ENCODE data around the gene CLEC12A.
"Not testable (repeated sequence)": the region's sequence is repeated elsewhere in the genome, so short reads cannot be mapped to it uniquely, and the experiment has no call there.

CLEC12A gene

DNA sequence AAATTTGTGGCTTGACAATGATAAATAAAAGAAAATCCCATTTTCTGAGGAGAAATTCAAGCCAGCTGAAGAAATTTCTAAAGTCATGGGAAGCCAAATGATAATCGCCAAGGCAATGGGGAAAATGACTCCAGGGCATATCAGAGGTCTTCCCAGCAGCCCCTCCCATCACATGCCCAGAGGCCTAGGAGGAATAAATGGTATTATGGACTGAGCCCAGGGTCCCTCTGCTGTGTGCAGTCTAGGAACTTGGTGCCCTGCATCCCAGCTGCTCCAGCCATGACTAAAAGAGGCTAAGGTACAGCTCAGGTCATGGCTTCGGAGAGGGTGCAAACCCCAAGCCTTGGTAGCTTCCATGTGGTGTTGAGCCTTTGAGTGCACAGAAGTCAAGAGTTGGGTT lies 4.4 kb downstream of the CLEC12A start:
- H3K36me3 Mint-ChIP-seq (ENCODE audit: low read depth), result peaks cover 3% of the 10 kb centered on the region
- H3K27me3 Mint-ChIP-seq (ENCODE audit: low read depth), result no peaks in the 10 kb centered on the region
- H3K4me3 Mint-ChIP-seq, result no peak overlapping the region
- peaks cover 16% of the 10 kb centered on the region for H3K9me3 Mint-ChIP-seq
- H3K4me1 Mint-ChIP-seq, result no peaks in the 10 kb centered on the region
- no peak overlapping the region for H3K27ac Mint-ChIP-seq
- TF ChIP-seq, protein P1, sequence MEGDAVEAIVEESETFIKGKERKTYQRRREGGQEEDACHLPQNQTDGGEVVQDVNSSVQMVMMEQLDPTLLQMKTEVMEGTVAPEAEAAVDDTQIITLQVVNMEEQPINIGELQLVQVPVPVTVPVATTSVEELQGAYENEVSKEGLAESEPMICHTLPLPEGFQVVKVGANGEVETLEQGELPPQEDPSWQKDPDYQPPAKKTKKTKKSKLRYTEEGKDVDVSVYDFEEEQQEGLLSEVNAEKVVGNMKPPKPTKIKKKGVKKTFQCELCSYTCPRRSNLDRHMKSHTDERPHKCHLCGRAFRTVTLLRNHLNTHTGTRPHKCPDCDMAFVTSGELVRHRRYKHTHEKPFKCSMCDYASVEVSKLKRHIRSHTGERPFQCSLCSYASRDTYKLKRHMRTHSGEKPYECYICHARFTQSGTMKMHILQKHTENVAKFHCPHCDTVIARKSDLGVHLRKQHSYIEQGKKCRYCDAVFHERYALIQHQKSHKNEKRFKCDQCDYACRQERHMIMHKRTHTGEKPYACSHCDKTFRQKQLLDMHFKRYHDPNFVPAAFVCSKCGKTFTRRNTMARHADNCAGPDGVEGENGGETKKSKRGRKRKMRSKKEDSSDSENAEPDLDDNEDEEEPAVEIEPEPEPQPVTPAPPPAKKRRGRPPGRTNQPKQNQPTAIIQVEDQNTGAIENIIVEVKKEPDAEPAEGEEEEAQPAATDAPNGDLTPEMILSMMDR (IDR thresholded peaks at IDR 0.05; ENCODE audit: unreplicated experiment in 3 of 3), result no peak

DNA sequence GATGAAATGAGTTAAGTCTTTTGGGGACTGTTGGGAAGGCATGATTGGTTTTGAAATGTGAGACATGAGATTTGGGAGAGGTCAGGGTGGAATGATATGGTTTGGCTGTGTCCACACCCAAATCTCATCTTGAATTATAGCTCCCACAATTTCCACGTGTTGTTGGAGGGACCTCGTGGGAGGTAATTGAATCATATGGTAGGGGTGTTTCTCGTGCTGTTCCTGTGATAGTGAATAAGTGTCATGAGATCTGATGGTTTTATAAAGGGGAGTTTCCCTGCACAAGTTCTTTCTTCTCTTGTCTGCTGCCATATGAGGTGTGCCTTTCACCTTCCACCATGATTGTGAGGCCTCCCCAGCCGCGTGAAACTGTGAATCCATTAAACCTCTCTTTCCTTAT lies 5.4 kb downstream of the CLEC12A start:
- not testable (repeated sequence) for H3K4me3 Mint-ChIP-seq; H3K27ac Mint-ChIP-seq; H3K36me3 Mint-ChIP-seq (ENCODE audit: low read depth); H3K27me3 Mint-ChIP-seq (ENCODE audit: low read depth); H3K4me1 Mint-ChIP-seq
- peaks cover 16% of the 10 kb centered on the region for H3K9me3 Mint-ChIP-seq

DNA sequence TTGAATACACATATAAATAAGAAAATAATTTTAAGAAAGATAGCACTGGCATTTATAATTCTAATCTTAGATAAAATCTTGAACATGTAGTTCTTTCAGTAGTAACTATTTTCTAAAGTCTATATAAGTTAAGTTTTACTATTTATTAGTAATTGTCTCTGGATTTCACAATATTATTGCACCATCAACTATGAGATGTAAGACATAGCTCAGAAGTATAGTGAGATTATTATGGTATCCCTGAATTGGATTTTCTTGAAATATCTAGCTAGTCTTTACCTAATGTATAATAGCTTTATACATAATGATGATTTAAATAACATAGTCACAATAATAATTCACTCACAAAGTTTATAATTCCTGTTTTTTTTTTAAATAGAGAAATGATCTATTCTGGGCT lies 6.7 kb downstream of the CLEC12A start:
- H3K27me3 Mint-ChIP-seq (ENCODE audit: low read depth), result no peaks in the 10 kb centered on the region
- no peaks in the 10 kb centered on the region for H3K4me1 Mint-ChIP-seq
- H3K9me3 Mint-ChIP-seq, result peaks cover 16% of the 10 kb centered on the region
- H3K27ac Mint-ChIP-seq, result no peak overlapping the region
- TF ChIP-seq, protein P1 (IDR thresholded peaks at IDR 0.05; ENCODE audit: unreplicated experiment in 3 of 3), result no peak
- peaks cover 3% of the 10 kb centered on the region for H3K36me3 Mint-ChIP-seq (ENCODE audit: low read depth)
- no peak overlapping the region for H3K4me3 Mint-ChIP-seq

- no peak overlapping the region for H3K4me3 Mint-ChIP-seq
- H3K27ac Mint-ChIP-seq, result no peak overlapping the region
- no peaks in the 10 kb centered on the region for H3K4me1 Mint-ChIP-seq
- H3K27me3 Mint-ChIP-seq (ENCODE audit: low read depth), result no peaks in the 10 kb centered on the region
- H3K9me3 Mint-ChIP-seq, result peaks cover 13% of the 10 kb centered on the region
- peaks cover 3% of the 10 kb centered on the region for H3K36me3 Mint-ChIP-seq (ENCODE audit: low read depth)
- TF ChIP-seq, protein P1 (IDR thresholded peaks at IDR 0.05; ENCODE audit: unreplicated experiment in 3 of 3), result no peak
These were observed 8.9 kb downstream of the CLEC12A start for GRCh38 chr12:9980126-9980525.

DNA sequence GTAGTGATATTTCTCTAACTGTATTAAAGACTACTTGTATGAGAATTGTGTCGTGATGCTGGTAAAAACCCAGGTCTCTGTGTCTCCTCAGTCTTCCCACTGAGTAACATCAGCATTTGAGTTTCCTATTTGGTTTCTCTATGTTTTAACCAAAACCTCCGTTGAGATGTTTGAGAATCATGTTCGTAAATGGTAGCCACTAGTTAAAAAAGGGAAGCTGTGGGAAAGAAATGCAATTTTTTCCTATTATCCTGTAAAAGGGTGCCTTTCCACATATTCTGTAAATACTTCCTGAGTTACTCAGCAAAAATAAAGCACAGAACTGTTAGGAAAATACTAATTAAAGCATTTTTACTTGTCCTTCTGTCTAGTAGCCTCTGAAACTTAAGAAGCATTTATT lies 20.7 kb downstream of the CLEC12A start:
- Mint-ChIP-seq H3K4me3 (no peak overlapping the region), H3K36me3 (ENCODE audit: low read depth) (no peaks in the 10 kb centered on the region), H3K27me3 (ENCODE audit: low read depth) (no peaks in the 10 kb centered on the region), H3K27ac (no peak overlapping the region), H3K4me1 (no peaks in the 10 kb centered on the region), H3K9me3 (peaks cover 2% of the 10 kb centered on the region)
- TF ChIP-seq, protein P1 (IDR thresholded peaks at IDR 0.05; ENCODE audit: unreplicated experiment in 3 of 3), result no peak

- Mint-ChIP-seq H3K4me3 (no peak overlapping the region), H3K36me3 (ENCODE audit: low read depth) (no peaks in the 10 kb centered on the region), H3K4me1 (no peaks in the 10 kb centered on the region), H3K27ac (no peak overlapping the region), H3K9me3 (peaks cover 2% of the 10 kb centered on the region), H3K27me3 (ENCODE audit: low read depth) (no peaks in the 10 kb centered on the region)
- TF ChIP-seq, protein P1 (IDR thresholded peaks at IDR 0.05; ENCODE audit: unreplicated experiment in 3 of 3), result no peak
These were observed 21.1 kb downstream of the CLEC12A start for GRCh38 chr12:9992296-9992695.
